Purkinje cell (primary cell): ENCODE results near the gene TAF1D. TPM values are rescaled to one million over a fixed set of nuclear protein-coding genes. Genes with fewer than 3 reads are reported as not detected.

ENCODE experiments used
- polyA plus RNA-seq: library from polyadenylated mRNA; unstranded; fragments of >200 nt; fragmentation: Nextera tagmentation; gene quantifications from 2 replicates; pipeline ENCODE4 v1.2.1, GENCODE V29; 2014

The TAF1D gene
- 59.2 and 64.9 TPM in 2 replicates for polyA plus RNA-seq

DNA sequence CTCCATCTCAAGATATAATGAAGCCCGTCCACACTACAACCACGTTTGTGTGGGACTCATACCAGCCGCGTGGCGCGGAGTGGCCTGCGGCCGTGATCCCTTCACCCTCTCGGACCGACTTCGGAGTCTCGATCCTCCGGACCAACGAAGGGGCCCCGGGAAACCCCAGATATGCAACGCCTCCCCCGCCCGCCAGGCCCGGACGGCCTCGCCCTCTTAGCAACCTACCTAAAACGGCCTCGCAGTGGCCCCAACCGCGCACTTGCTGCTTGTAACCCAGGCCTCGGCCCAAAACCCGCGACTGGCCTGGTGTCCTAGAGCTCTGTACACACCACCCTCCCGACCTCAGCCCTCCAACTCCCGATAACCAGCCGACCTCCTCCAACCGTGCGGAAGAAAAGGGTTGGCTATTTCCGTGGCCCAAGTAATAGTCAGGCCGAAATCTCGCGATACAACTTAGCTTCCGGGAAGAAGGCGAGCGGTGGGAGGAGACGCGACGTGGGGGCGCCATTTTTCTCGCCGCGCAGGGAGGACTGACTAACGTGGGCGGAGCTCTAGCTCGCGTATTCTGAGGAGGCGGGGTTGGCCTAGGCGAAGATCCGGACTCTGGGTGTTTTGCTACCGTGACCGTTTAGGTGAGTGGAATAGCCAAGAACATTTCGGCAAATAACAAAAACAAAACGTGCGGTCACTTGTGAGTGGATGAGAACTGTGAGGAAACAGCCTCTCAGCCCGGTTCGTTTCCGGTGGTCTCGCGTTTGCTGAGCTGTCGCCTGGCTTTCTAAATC lies at the start of gene TAF1D, which contains the start of gene C11orf54:
Gene TAF1D (minus strand): TSS at position 402 of the 788 bp plus-strand sequence. CDS start 2,191 bp downstream, outside the sequence.
Gene C11orf54 (plus strand): TSS at position 579 of the 788 bp plus-strand sequence. CDS start 5,722 bp downstream, outside the sequence.

DNA sequence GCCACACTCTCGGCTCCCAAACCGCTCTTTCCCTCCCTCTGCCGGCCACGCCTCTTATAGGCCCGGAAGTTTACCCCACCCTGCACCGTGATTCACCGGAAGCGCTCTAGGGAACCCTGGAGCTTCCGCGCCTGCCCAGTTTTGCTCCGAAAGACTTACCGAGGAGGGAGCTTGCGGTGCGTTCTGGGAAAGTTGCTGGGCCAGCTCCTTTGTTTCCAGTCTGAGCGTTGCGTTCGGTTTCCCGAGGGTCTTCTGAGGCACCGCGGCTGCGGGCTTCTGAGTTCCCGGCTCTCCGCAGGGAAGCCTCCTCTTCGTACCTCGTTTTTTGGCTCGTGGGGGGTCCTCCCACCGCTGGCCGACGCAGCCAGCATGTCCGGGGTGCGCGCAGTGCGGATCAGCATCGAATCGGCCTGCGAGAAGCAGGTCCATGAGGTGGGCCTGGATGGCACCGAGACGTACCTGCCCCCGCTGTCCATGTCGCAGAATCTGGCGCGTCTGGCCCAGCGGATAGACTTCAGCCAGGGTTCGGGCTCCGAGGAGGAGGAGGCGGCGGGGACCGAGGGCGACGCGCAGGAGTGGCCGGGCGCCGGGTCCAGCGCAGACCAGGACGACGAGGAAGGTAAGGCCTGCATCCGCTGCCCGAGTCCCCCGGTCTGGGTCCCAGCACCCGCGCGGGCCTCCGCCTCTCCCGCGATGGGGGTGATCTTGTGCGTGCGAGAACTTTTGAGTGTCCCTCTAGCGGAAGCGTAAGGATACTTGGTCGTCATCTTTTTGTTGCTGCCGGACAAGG lies 43.0 kb upstream of the TAF1D start, which contains the start of gene MED17:
Gene MED17 (plus strand): TSS at position 138 of the 790 bp plus-strand sequence. CDS start 232 bp downstream, at position 370.

Other genes with a start within 250 kb of the TAF1D start
- gene SMCO4, start 198.1 kb downstream of the TAF1D start, polyA plus RNA-seq: 2.5 and 4.0 TPM in 2 replicates
- gene CEP295, start 79.8 kb downstream of the TAF1D start, polyA plus RNA-seq: 10.0 and 15.2 TPM in 2 replicates
- 18.1 and 19.1 TPM in 2 replicates for gene C11orf54, start 177 bp upstream of the TAF1D start, polyA plus RNA-seq
- gene MED17, start 42.8 kb upstream of the TAF1D start, polyA plus RNA-seq: 16.4 and 22.6 TPM in 2 replicates
- gene VSTM5, start 109.1 kb upstream of the TAF1D start, polyA plus RNA-seq: 1.8 and 2.3 TPM in 2 replicates